Panc1 (cell line): ENCODE results near the gene APBB2.

Source experiments
- POLR2AphosphoS5 ChIP-seq: IDR thresholded peaks from 2 replicates; pipeline ENCODE4 v1.6.1; 2012; ENCODE audit warnings: mild to moderate bottlenecking, low read depth, low read length, moderate library complexity
- SIN3A ChIP-seq: IDR thresholded peaks from 2 replicates; pipeline ENCODE4 v1.6.1; 2012; ENCODE audit warnings: low read depth, mild to moderate bottlenecking, low read length, moderate library complexity, borderline replicate concordance; ENCODE audit not compliant: insufficient read depth
- TCF7L2 ChIP-seq: IDR thresholded peaks from 2 replicates; pipeline ENCODE4 v1.6.1; 2011; ENCODE audit warnings: mild to moderate bottlenecking, low read depth, low read length, inconsistent platforms
- TF ChIP-seq, protein P1 (sequence below): fragments of 450-650 bp; IDR thresholded peaks from 2 replicates; pipeline ENCODE4 v1.5.1; 2017; ENCODE audit warnings: mild to moderate bottlenecking
- TF ChIP-seq, protein P2 (sequence below), 2 experiments: IDR thresholded peaks; 2 replicates each; pipeline ENCODE4 v1.6.1; 2011 to 2012; ENCODE audit warnings: low read depth in 2 of 2, control low read depth in 1 of 2, low read length in 1 of 2, mild to moderate bottlenecking in 1 of 2, moderate library complexity in 1 of 2; ENCODE audit not compliant: insufficient read depth in 1 of 2

DNA sequence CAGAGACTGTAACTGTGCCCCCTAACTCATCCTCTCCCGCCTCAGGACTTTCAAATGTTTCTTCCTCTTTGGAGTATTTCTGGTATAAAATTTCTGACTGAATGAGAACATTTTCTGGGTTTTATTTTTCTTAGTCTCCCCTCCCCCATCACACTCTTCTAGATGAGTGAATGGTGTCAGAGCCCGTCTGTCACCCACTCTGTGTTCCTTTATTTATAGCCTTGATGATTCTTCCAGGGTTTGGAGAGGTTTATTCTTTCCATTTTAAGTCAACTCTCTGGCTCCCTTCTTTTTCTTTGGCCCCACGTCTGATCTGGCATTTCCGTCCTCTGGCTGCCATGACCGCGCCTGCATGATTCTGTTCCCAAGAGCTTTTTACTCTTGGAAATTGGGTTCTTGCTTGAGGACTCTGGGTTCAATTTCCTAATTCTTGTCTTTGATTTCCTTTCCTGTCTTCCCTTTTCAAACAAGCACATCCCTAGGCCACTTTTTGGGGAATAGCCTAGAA lies 335.7 kb downstream of the APBB2 start:
- TF ChIP-seq, protein P1, sequence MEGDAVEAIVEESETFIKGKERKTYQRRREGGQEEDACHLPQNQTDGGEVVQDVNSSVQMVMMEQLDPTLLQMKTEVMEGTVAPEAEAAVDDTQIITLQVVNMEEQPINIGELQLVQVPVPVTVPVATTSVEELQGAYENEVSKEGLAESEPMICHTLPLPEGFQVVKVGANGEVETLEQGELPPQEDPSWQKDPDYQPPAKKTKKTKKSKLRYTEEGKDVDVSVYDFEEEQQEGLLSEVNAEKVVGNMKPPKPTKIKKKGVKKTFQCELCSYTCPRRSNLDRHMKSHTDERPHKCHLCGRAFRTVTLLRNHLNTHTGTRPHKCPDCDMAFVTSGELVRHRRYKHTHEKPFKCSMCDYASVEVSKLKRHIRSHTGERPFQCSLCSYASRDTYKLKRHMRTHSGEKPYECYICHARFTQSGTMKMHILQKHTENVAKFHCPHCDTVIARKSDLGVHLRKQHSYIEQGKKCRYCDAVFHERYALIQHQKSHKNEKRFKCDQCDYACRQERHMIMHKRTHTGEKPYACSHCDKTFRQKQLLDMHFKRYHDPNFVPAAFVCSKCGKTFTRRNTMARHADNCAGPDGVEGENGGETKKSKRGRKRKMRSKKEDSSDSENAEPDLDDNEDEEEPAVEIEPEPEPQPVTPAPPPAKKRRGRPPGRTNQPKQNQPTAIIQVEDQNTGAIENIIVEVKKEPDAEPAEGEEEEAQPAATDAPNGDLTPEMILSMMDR, result no peak
- TF ChIP-seq POLR2AphosphoS5, result no peak
- TF ChIP-seq, protein P2, sequence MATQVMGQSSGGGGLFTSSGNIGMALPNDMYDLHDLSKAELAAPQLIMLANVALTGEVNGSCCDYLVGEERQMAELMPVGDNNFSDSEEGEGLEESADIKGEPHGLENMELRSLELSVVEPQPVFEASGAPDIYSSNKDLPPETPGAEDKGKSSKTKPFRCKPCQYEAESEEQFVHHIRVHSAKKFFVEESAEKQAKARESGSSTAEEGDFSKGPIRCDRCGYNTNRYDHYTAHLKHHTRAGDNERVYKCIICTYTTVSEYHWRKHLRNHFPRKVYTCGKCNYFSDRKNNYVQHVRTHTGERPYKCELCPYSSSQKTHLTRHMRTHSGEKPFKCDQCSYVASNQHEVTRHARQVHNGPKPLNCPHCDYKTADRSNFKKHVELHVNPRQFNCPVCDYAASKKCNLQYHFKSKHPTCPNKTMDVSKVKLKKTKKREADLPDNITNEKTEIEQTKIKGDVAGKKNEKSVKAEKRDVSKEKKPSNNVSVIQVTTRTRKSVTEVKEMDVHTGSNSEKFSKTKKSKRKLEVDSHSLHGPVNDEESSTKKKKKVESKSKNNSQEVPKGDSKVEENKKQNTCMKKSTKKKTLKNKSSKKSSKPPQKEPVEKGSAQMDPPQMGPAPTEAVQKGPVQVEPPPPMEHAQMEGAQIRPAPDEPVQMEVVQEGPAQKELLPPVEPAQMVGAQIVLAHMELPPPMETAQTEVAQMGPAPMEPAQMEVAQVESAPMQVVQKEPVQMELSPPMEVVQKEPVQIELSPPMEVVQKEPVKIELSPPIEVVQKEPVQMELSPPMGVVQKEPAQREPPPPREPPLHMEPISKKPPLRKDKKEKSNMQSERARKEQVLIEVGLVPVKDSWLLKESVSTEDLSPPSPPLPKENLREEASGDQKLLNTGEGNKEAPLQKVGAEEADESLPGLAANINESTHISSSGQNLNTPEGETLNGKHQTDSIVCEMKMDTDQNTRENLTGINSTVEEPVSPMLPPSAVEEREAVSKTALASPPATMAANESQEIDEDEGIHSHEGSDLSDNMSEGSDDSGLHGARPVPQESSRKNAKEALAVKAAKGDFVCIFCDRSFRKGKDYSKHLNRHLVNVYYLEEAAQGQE (IDR thresholded peaks at IDR 0.05; ENCODE audit: insufficient read depth in 1 of 2, low read depth in 2 of 2, low read length in 1 of 2), result no peak
- TF ChIP-seq SIN3A, result no peak
- TF ChIP-seq TCF7L2, result no peak
